Neuronal stem cell (in vitro differentiated cells): ENCODE results near the gene MYOCD.

Source experiments
- DNase-seq: peaks from one replicate; pipeline ENCODE4 v3.0.0-alpha.2; 2013; ENCODE audit warnings: low spot score
- H2AFZ ChIP-seq: one replicate; pipeline ENCODE4 v1.6.1; 2013; ENCODE audit warnings: mild to moderate bottlenecking, low read length, inconsistent platforms
- H2AK5ac ChIP-seq: 2 replicates; pipeline ENCODE4 v1.6.1; 2013; ENCODE audit warnings: low read depth, mild to moderate bottlenecking, inconsistent platforms, low read length, moderate library complexity, mixed read lengths
- H2BK120ac ChIP-seq: 2 replicates; pipeline ENCODE4 v1.6.1; 2013; ENCODE audit warnings: low read depth, mild to moderate bottlenecking, inconsistent platforms, low read length, moderate library complexity, mixed read lengths
- H2BK12ac ChIP-seq: one replicate; pipeline ENCODE4 v1.6.1; 2013; ENCODE audit warnings: low read length, inconsistent platforms
- H2BK15ac ChIP-seq: 2 replicates; pipeline ENCODE4 v1.6.1; 2013; ENCODE audit warnings: mild to moderate bottlenecking, low read length, inconsistent platforms, mixed read lengths
- H2BK5ac ChIP-seq: one replicate; pipeline ENCODE4 v1.6.1; 2013; ENCODE audit warnings: inconsistent platforms, mild to moderate bottlenecking, low read length, moderate library complexity
- H3K14ac ChIP-seq: one replicate; pipeline ENCODE4 v1.6.1; 2013; ENCODE audit warnings: low read length, inconsistent platforms
- H3K18ac ChIP-seq: 2 replicates; pipeline ENCODE4 v1.6.1; 2013; ENCODE audit warnings: low read length, inconsistent platforms
- H3K23ac ChIP-seq: 2 replicates; pipeline ENCODE4 v1.6.1; 2013; ENCODE audit warnings: low read depth, mild to moderate bottlenecking, mixed read lengths, low read length, inconsistent platforms; ENCODE audit not compliant: poor library complexity
- H3K27ac ChIP-seq: replicated peaks from 3 replicates; pipeline ENCODE4 v1.5.1; 2013; ENCODE audit warnings: low read length, inconsistent platforms
- H3K27me3 ChIP-seq, 3 experiments: 2 replicates each; pipeline ENCODE4 v1.6.1; 2013; ENCODE audit warnings: low read length in 3 of 3, mild to moderate bottlenecking in 2 of 3, inconsistent platforms in 1 of 3, low read depth in 1 of 3, mixed read lengths in 1 of 3, moderate library complexity in 1 of 3; ENCODE audit not compliant: control insufficient read depth in 3 of 3, insufficient read depth in 3 of 3
- H3K36me3 ChIP-seq, 2 donors: replicated peaks in 1 of 2; 2 replicates each; pipeline ENCODE4 v1.6.1; 2013; ENCODE audit warnings: low read length in 2 of 2; ENCODE audit not compliant: control insufficient read depth in 2 of 2, insufficient read depth in 2 of 2
- H3K4ac ChIP-seq: 2 replicates; pipeline ENCODE4 v1.6.1; 2013; ENCODE audit warnings: inconsistent platforms, mild to moderate bottlenecking, low read length, moderate library complexity
- H3K4me1 ChIP-seq, 2 donors: 1 replicate in 1 of 2; 2 replicates in 1 of 2; pipeline ENCODE4 v1.6.1; 2013; ENCODE audit warnings: low read length in 2 of 2, low read depth in 1 of 2; ENCODE audit not compliant: control insufficient read depth in 2 of 2, insufficient read depth in 1 of 2
- H3K4me2 ChIP-seq: one replicate; pipeline ENCODE4 v1.6.1; 2013; ENCODE audit warnings: mild to moderate bottlenecking, low read length, inconsistent platforms; ENCODE audit not compliant: insufficient read depth, poor library complexity, severe bottlenecking
- H3K4me3 ChIP-seq, 2 donors: 2 replicates each; pipeline ENCODE4 v1.5.1; 2013; ENCODE audit warnings: low read length in 2 of 2, mild to moderate bottlenecking in 2 of 2, inconsistent platforms in 1 of 2, moderate library complexity in 1 of 2
- H3K79me1 ChIP-seq: one replicate; pipeline ENCODE4 v1.6.1; 2013; ENCODE audit warnings: low read depth, mild to moderate bottlenecking, inconsistent platforms, low read length, moderate library complexity
- H3K9ac ChIP-seq: one replicate; pipeline ENCODE4 v1.6.1; 2013; ENCODE audit warnings: mild to moderate bottlenecking, low read depth, low read length, inconsistent platforms; ENCODE audit not compliant: poor library complexity
- H3K9me3 ChIP-seq, 2 donors: replicated peaks in 1 of 2; 2 replicates each; pipeline versions ENCODE3 to v1.6.1; 2013; ENCODE audit warnings: low read length in 2 of 2, mild to moderate bottlenecking in 2 of 2, inconsistent platforms in 1 of 2, low read depth in 1 of 2, mixed read lengths in 1 of 2, moderate library complexity in 1 of 2; ENCODE audit not compliant: control insufficient read depth in 2 of 2, insufficient read depth in 1 of 2
- H4K8ac ChIP-seq: one replicate; pipeline ENCODE4 v1.6.1; 2013; ENCODE audit warnings: low read depth, mild to moderate bottlenecking, inconsistent platforms, low read length, moderate library complexity
- H4K91ac ChIP-seq: one replicate; pipeline ENCODE4 v1.6.1; 2013; ENCODE audit warnings: low read length, low read depth, mild to moderate bottlenecking, inconsistent platforms; ENCODE audit not compliant: poor library complexity
- WGBS, 2 donors: extraction: QIAGEN DNeasy Blood & Tissue Kit; methylation state at CpG; one replicate each; pipeline ENCODE4 v1.1.7; 2013; ENCODE audit warnings: missing lambda C conversion rate in 2 of 2, mixed read lengths in 1 of 2; ENCODE audit not compliant: insufficient read length in 2 of 2, insufficient replicate concordance in 1 of 2; ENCODE audit errors: extremely low coverage in 2 of 2; 5-methylcytosine and 5-hydroxymethylcytosine counted together

MYOCD gene

DNA sequence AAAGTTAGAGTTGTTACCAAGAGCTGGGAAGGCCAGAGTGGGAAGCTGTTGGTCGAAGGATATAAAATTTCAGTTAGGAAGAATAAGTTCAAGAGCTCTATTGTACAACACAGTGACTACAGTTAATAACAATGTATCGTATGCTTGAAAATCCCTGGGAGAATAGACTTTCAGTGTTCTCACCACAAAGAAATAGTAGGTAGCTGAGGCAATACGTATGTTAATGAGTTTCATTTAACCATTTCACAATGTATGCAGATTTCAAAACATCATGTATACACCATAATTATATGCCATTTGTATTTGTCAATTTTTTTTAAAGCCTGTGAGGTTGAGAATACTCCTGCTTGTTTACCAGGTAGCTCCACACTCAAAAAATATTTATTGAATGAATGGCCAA is 41.5 kb upstream of the MYOCD start:
- H3K9ac ChIP-seq: no peak overlapping the region
- H3K4ac ChIP-seq: no peak overlapping the region
- no peak overlapping the region for H3K18ac ChIP-seq
- H3K27me3 ChIP-seq: no peaks in the 10 kb centered on the region
- no peak overlapping the region for H2BK15ac ChIP-seq
- H3K9me3 ChIP-seq: no peaks in the 10 kb centered on the region
- H2BK5ac ChIP-seq: no peak overlapping the region
- no peak overlapping the region for H2AK5ac ChIP-seq
- H3K4me1 ChIP-seq: no peaks in the 10 kb centered on the region
- no peak overlapping the region for H4K91ac ChIP-seq
- no peak overlapping the region for H3K4me2 ChIP-seq
- H3K79me1 ChIP-seq: no peaks in the 10 kb centered on the region
- H3K27ac ChIP-seq: no peak overlapping the region
- DNase-seq: no peak
- no peak overlapping the region for H4K8ac ChIP-seq
- H3K14ac ChIP-seq: no peak overlapping the region
- H3K4me3 ChIP-seq: no peak overlapping the region
- H2BK120ac ChIP-seq: no peak overlapping the region
- H3K23ac ChIP-seq: no peak overlapping the region
- H2AFZ ChIP-seq: no peak overlapping the region
- no peak overlapping the region for H2BK12ac ChIP-seq
- no CpG with 5 or more reads among the region's 3 CpGs for WGBS, 2 donors
- no peaks in the 10 kb centered on the region for H3K36me3 ChIP-seq

DNA sequence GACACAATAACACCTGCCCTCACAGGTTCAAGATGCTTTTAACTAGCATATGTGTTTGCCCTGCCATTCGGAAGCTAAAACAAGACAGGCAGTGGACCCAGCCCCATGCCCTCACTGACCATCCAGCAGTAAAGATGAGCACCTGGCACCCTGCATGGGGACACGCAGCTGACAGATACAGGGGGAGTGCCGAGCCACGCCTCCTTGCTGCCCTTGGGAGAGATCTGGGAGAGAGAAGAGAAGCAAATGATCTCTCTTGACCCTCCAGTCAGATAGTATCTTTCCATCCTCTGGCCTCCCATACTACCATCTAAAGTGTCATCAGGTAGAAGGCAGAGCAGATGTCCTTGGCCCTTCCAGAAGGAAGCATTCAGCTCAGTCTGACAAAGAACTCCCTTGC is 40.6 kb upstream of the MYOCD start:
- Histone ChIP-seq H4K91ac (no peak overlapping the region), H3K4ac (no peak overlapping the region), H3K9ac (no peak overlapping the region), H4K8ac (peak overlapping the region; percentile 30), H3K23ac (peak overlapping the region; percentile 27), H2AFZ (no peak overlapping the region), H3K4me1 (no peaks in the 10 kb centered on the region), H3K4me3 (no peak overlapping the region), H3K27ac (no peak overlapping the region), H2BK5ac (no peak overlapping the region), H2BK12ac (no peak overlapping the region), H3K79me1 (no peaks in the 10 kb centered on the region), H3K9me3 (no peaks in the 10 kb centered on the region), H2BK15ac (no peak overlapping the region), H2BK120ac (no peak overlapping the region), H2AK5ac (no peak overlapping the region), H3K18ac (peak overlapping the region; percentile 40), H3K27me3 (no peaks in the 10 kb centered on the region), H3K4me2 (no peak overlapping the region), H3K36me3 (no peaks in the 10 kb centered on the region), H3K14ac (no peak overlapping the region)
- WGBS, 2 donors: no CpG with 5 or more reads among the region's 4 CpGs
- no peak for DNase-seq

DNA sequence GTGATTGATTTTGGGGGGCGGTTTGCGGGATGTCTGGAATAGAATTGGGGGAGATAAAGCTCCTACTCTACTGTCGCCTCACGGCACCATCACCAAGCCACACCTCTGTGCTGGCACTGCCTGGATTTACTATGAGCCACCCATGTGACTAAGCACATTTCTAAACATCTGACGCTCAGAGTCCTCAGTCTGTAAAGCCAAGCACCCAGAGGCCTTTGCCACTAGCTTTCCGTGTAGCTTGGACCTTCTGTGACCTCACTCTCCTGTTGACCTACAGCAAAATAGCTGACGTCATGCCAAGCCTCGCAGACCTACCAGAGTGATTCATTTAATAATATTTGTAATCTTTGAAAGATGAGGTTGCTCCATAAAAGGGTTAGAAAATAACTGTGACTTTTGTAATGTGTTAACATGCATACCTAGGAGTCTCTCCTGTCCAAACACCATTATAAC is 38.5 kb upstream of the MYOCD start:
- Histone ChIP-seq H3K9ac (no peak overlapping the region), H3K27ac (no peak overlapping the region), H4K8ac (no peak overlapping the region), H3K23ac (no peak overlapping the region), H3K36me3 (no peaks in the 10 kb centered on the region), H3K4me1 (no peaks in the 10 kb centered on the region), H3K4me2 (no peak overlapping the region), H2BK15ac (no peak overlapping the region), H3K4ac (no peak overlapping the region), H2BK5ac (no peak overlapping the region), H2BK120ac (no peak overlapping the region), H2AFZ (no peak overlapping the region), H3K9me3 (no peaks in the 10 kb centered on the region), H3K14ac (no peak overlapping the region), H3K79me1 (no peaks in the 10 kb centered on the region), H4K91ac (no peak overlapping the region), H3K18ac (no peak overlapping the region), H3K4me3 (no peak overlapping the region), H2AK5ac (no peak overlapping the region), H2BK12ac (no peak overlapping the region), H3K27me3 (no peaks in the 10 kb centered on the region)
- WGBS, 2 donors: no CpG with 5 or more reads among the region's 8 CpGs
- no peak for DNase-seq

DNA sequence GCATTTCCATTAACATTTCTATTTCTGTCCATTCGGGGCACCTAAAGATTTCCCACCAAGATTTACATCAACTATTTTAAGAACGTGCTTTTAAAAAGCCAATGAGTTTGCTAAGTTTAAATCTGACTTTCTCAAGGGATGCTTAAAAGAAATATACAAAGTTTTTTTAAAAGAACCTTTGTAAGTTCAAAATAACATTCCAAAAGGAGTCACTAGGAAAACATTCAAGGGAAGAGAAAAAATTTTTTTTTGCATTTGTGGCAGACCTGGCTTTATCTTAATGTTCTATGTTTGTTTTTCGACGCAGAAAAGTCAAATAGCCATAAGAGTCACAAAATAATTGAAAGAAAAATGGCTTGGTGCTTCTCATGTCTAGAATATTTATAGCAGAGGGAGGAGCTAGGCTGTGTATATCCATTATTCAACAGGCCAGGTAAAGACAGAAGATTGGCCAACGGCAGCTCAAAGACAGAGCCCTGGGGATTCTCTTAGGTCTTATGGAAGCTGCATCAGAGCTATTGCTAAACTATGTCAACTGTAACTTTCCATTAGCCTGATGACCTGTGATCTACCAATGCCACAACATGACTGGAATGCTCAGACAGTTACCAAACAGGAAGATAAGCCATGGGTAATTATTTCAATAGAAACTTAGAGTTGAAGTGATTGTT is 37.8 kb upstream of the MYOCD start:
- no peak overlapping the region for H3K9ac ChIP-seq
- H3K4me3 ChIP-seq: no peak overlapping the region
- no peak overlapping the region for H2BK15ac ChIP-seq
- no peak overlapping the region for H2BK5ac ChIP-seq
- no peak overlapping the region for H2AFZ ChIP-seq
- no peak overlapping the region for H4K91ac ChIP-seq
- H3K4me2 ChIP-seq: no peak overlapping the region
- H3K4me1 ChIP-seq: no peaks in the 10 kb centered on the region
- H3K79me1 ChIP-seq: no peaks in the 10 kb centered on the region
- no CpG with 5 or more reads among the region's 5 CpGs for WGBS, 2 donors
- no peak overlapping the region for H3K14ac ChIP-seq
- H3K36me3 ChIP-seq: no peaks in the 10 kb centered on the region
- H2BK12ac ChIP-seq: no peak overlapping the region
- no peaks in the 10 kb centered on the region for H3K27me3 ChIP-seq
- no peak overlapping the region for H2BK120ac ChIP-seq
- no peak for DNase-seq
- H3K4ac ChIP-seq: no peak overlapping the region
- H3K23ac ChIP-seq: no peak overlapping the region
- no peak overlapping the region for H3K18ac ChIP-seq
- H2AK5ac ChIP-seq: no peak overlapping the region
- H4K8ac ChIP-seq: no peak overlapping the region
- no peak overlapping the region for H3K27ac ChIP-seq
- no peaks in the 10 kb centered on the region for H3K9me3 ChIP-seq
